SU-DHL-6 (cell line): ENCODE measurements around the gene GJA3.

Source experiments
- CTCF ChIP-seq: fragments of 200-600 bp; sonication (generic); IDR thresholded peaks from one replicate; pipeline ENCODE4 v1.5.1; 2017; ENCODE audit warnings: antibody characterized with exemption, mild to moderate bottlenecking, low read length, moderate library complexity; ENCODE audit not compliant: insufficient read depth, poor library complexity, severe bottlenecking
- EZH2phosphoT487 ChIP-seq: fragments of 200-600 bp; sonication (generic), shearing (Covaris generic); conservative IDR thresholded peaks from 2 replicates; pipeline ENCODE4 v1.6.1; 2018; ENCODE audit warnings: mild to moderate bottlenecking, antibody characterized with exemption, low read length, moderate library complexity, mixed read lengths

GRCh38 chr13:20151612-20152011 lies 9.2 kb downstream of the GJA3 start:
- TF ChIP-seq CTCF (no peak), EZH2phosphoT487 (no peak)
